Measurements from ENCODE around the gene PAM. TPM values are rescaled to one million over a fixed set of nuclear protein-coding genes. Genes with fewer than 3 reads are reported as not detected.

Gene PAM
- total and polyA plus RNA-seq, 12 donors, result 234 to 580 (median 397) TPM

DNA sequence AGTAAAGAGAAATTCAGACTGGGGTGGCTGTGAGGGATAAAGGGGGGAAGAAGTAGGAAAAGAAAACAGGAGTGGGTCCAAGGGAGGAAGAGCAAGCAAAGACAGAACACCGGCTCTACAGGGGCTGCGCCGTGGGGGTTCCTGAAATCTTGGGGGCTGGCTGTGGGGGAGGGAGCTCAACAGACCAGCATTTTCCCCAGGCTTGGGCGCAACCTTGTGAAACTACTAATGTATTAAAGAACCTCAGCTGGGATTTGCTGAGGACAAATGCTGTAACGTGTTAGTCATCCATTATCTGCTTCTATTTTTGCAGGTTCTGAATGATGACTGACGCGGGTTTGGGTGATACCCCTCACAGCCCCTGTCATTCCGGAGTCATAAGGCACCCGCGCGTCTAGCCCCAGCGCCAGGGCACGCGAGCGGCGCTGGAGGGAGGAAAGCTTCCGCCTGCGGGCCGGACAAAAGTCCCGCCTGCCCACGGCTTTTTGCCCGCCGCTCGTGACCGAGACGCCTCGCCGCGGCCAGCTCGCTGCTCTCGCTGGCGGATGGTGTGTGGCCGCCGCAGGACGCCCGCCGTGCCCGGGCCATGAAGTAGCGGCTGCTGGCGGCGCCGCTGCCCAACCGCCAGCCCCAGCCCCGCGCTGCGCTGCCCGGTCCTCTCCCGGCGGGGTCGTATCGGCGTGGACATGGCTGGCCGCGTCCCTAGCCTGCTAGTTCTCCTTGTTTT lies 110.6 kb downstream of the PAM start:
- 0 to 1% (median 0%) methylated on average over 12 to 54 of the region's 54 CpGs for WGBS, 4 donors
- Histone ChIP-seq H3K27me3 (no peaks in the 10 kb centered on the region), H3K27ac (peak overlapping the region; percentile 68 to 93 (median 91)), H3K36me3 (replicated peaks in 1 of 2) (no peaks in the 10 kb centered on the region), H3K9me3 (replicated peaks in 1 of 3) (no peaks in the 10 kb centered on the region), H3K4me3 (peak overlapping the region; percentile 34 to 88 (median 59)), H3K4me1 (replicated peaks in 1 of 2) (peaks cover 16 to 48% of the 10 kb centered on the region in 2 donors)
- TF ChIP-seq POLR2A (IDR thresholded peaks at IDR 0.05), result peak; percentile 54 to 89
- TF ChIP-seq, protein P1, sequence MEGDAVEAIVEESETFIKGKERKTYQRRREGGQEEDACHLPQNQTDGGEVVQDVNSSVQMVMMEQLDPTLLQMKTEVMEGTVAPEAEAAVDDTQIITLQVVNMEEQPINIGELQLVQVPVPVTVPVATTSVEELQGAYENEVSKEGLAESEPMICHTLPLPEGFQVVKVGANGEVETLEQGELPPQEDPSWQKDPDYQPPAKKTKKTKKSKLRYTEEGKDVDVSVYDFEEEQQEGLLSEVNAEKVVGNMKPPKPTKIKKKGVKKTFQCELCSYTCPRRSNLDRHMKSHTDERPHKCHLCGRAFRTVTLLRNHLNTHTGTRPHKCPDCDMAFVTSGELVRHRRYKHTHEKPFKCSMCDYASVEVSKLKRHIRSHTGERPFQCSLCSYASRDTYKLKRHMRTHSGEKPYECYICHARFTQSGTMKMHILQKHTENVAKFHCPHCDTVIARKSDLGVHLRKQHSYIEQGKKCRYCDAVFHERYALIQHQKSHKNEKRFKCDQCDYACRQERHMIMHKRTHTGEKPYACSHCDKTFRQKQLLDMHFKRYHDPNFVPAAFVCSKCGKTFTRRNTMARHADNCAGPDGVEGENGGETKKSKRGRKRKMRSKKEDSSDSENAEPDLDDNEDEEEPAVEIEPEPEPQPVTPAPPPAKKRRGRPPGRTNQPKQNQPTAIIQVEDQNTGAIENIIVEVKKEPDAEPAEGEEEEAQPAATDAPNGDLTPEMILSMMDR (IDR thresholded peaks at IDR 0.05), result no peak
- intact Hi-C loops (cut with DNase I), result no loop called here
- DNase-seq, result peak; percentile 72 to 87 (median 76)

DNA sequence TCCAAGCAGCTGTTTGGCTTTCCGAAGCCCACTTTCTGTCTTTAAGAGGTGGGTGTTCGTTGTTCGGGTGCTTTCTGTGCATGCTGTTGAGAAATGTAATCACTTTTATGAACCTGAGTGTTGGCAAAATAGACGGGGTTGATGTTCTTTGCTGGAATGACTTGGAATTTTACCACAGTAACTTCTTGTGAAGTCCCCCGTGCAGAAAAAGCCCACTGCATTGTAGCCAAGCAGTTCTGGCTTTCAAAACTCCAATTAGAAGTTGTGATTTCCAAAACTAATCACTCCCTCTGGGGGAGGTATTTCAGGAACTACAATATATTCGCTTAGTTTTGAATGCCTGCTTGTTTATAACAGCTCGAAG lies 111.1 kb downstream of the PAM start:
- H3K27ac ChIP-seq, result peak overlapping the region; percentile 68 to 93 (median 91)
- no peaks in the 10 kb centered on the region for H3K36me3 ChIP-seq (replicated peaks in 1 of 2)
- WGBS, 4 donors, result 0 to 4% (median 1%) methylated on average over 7 of the region's 7 CpGs
- intact Hi-C loops (cut with DNase I), result no loop called here
- peaks cover 16 to 48% of the 10 kb centered on the region in 2 donors for H3K4me1 ChIP-seq (replicated peaks in 1 of 2)
- DNase-seq, result no peak
- no peaks in the 10 kb centered on the region for H3K9me3 ChIP-seq (replicated peaks in 1 of 3)
- H3K27me3 ChIP-seq, result no peaks in the 10 kb centered on the region
- H3K4me3 ChIP-seq, result peak overlapping the region; percentile 34 to 88 (median 59)
- TF ChIP-seq, protein P1 (IDR thresholded peaks at IDR 0.05), result no peak
- TF ChIP-seq POLR2A (IDR thresholded peaks at IDR 0.05), result no peak

DNA sequence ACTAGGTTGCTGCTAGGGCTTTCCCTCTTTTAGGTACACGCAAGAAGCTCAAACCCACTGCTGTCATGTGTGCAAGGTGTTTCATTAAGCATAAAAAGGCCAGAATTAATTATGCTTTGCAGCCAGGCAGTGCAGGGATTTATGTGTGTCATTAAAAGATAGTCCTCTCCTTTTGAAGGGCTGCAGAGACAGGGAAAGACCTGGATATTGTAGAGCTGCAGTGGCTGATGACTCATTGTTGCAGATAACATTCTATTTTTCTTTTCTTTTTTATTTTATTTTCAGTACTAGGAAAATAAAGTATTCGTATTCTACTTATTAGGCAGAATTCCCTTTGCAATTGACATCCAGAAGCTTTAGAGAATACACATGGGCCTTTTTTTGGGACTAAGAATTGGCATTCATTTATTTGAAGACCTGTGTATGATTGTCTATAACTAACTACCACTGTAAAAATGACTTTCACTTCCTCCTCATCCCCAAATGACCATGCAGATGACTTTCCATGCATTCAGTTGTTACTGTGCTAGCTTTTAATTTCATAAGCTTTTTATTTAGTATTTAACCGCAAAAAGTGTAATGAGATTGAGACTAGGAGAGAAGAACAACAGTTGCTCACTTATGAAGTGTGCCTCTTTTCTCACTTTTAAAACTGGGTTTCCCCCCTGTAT lies 113.0 kb downstream of the PAM start:
- TF ChIP-seq, protein P1 (IDR thresholded peaks at IDR 0.05), result no peak
- peak in 1 of 2 donors; percentile 65 for TF ChIP-seq POLR2A (IDR thresholded peaks at IDR 0.05)
- peak overlapping the region in 1 of 4 donors; percentile 72 for H3K4me3 ChIP-seq
- no peaks in the 10 kb centered on the region for H3K9me3 ChIP-seq (replicated peaks in 1 of 3)
- WGBS, 4 donors, result 52 to 59% (median 57%) methylated on average over 3 of the region's 3 CpGs
- H3K27ac ChIP-seq, result peak overlapping the region in 1 of 5 donors; percentile 0
- peaks cover 16 to 48% of the 10 kb centered on the region in 2 donors for H3K4me1 ChIP-seq (replicated peaks in 1 of 2)
- DNase-seq, result peak in 2 of 7 donors; percentile 24 to 30
- no peaks in the 10 kb centered on the region for H3K27me3 ChIP-seq
- no peaks in the 10 kb centered on the region for H3K36me3 ChIP-seq (replicated peaks in 1 of 2)
- intact Hi-C loops (cut with DNase I), result no loop called here

DNA sequence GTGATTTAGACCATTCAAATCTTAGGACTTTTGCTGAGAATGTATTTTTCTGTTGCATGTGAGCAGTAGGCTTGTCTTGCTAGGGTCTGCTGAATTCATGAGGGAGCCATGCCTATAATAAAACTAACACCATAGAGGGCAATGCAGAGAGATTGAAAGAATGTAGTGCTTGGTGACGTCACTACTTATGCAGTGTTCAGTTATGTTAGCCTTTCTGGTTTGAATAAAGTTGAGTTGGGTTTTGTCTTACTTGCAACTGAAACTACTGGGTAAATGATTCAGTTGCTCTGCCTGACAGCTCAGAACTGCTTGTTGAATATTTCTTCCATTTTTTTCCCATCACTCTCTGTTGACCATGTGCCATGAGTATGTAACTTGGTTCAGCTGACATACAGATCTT lies 114.1 kb downstream of the PAM start:
- intact Hi-C loops (cut with DNase I), result no loop called here
- Histone ChIP-seq H3K27ac (no peak overlapping the region), H3K4me1 (replicated peaks in 1 of 2) (peaks cover 10 to 38% of the 10 kb centered on the region in 2 donors), H3K27me3 (no peaks in the 10 kb centered on the region), H3K4me3 (no peak overlapping the region), H3K36me3 (replicated peaks in 1 of 2) (no peaks in the 10 kb centered on the region), H3K9me3 (replicated peaks in 1 of 3) (no peaks in the 10 kb centered on the region)
- WGBS, 4 donors, result 93 to 100% (median 98%) methylated on average over 1 of the region's 1 CpG
- TF ChIP-seq POLR2A (IDR thresholded peaks at IDR 0.05), result no peak
- TF ChIP-seq, protein P1 (IDR thresholded peaks at IDR 0.05), result no peak
- no peak for DNase-seq
